Left hindlimb (tissue), 1 donor: ENCODE results near the gene KY.

ENCODE experiments used
- DNase-seq: peaks from one replicate; pipeline ENCODE4 v3.0.0-alpha.2; 2018

KY gene

GRCh38 chr3:134618478-134619300, 32.1 kb downstream of the KY start:
- no peak for DNase-seq

- DNase-seq = no peak
Measured at GRCh38 chr3:134617608-134618477, 33.0 kb downstream of the KY start.

GRCh38 chr3:134615743-134616142, 35.1 kb downstream of the KY start:
- no peak for DNase-seq

GRCh38 chr3:134614955-134615354, 35.9 kb downstream of the KY start:
- DNase-seq = no peak

GRCh38 chr3:134613006-134613520, 37.8 kb downstream of the KY start:
- no peak for DNase-seq

GRCh38 chr3:134611516-134611915, 39.3 kb downstream of the KY start:
- no peak for DNase-seq

GRCh38 chr3:134610432-134611385, 40.1 kb downstream of the KY start:
- DNase-seq = no peak

- no peak for DNase-seq
Measured at GRCh38 chr3:134609821-134610431, 40.9 kb downstream of the KY start.

- no peak for DNase-seq
Measured at GRCh38 chr3:134608771-134609435, 41.9 kb downstream of the KY start.

- no peak for DNase-seq
Measured at GRCh38 chr3:134608023-134608770, 42.6 kb downstream of the KY start.

- DNase-seq = no peak
Measured at GRCh38 chr3:134607054-134608022, 43.5 kb downstream of the KY start.

GRCh38 chr3:134606033-134607025, 44.5 kb downstream of the KY start:
- DNase-seq = no peak

GRCh38 chr3:134605556-134605955, 45.3 kb downstream of the KY start:
- DNase-seq = no peak

GRCh38 chr3:134603956-134604355, 46.9 kb downstream of the KY start:
- DNase-seq = no peak

- DNase-seq = no peak
Measured at GRCh38 chr3:134603480-134603879, 47.3 kb downstream of the KY start.

GRCh38 chr3:134602440-134602814, 48.4 kb downstream of the KY start:
- DNase-seq = no peak

- no peak for DNase-seq
Measured at GRCh38 chr3:134601539-134602439, 49.0 kb downstream of the KY start.
